Stimulated activated CD4-positive, alpha-beta T cell treated with anti-CD3 and anti-CD28 coated beads, Interleukin-4, amount 100 ng/mL, for 48 hours (primary cell): ENCODE measurements around the gene SSU72.
A peak's percentile ranks its signal among the peaks of the same experiment; 100 is the strongest.
"Not testable (repeated sequence)": the region's sequence is repeated elsewhere in the genome, so short reads cannot be mapped to it uniquely, and the experiment has no call there.

Experiments
- DNase-seq, 2 donors: peaks; one replicate each; pipeline ENCODE4 v3.0.0-alpha.2; 2020; ENCODE audit warnings: low read depth in 2 of 2

SSU72 gene

GRCh38 chr1:1542766-1543705 is 31.6 kb downstream of the SSU72 start:
- DNase-seq = no peak

GRCh38 chr1:1541956-1542765 is 32.5 kb downstream of the SSU72 start:
- no peak for DNase-seq

- DNase-seq = no peak
These were observed 33.6 kb downstream of the SSU72 start for GRCh38 chr1:1540818-1541628.

- peak; percentile 49 to 57 for DNase-seq
These were observed 34.4 kb downstream of the SSU72 start, which contains the start of gene TMEM240 for GRCh38 chr1:1540090-1540817. Gene TMEM240, minus strand, starts transcription at chr1:1540624. Its CDS starts 278 bp downstream, at chr1:1540346.

GRCh38 chr1:1539310-1540089 is 35.2 kb downstream of the SSU72 start:
- DNase-seq = no peak

- DNase-seq = no peak
These were observed 35.7 kb downstream of the SSU72 start for GRCh38 chr1:1538989-1539309.

GRCh38 chr1:1538334-1538733 is 36.3 kb downstream of the SSU72 start:
- no peak for DNase-seq

GRCh38 chr1:1537626-1538250 is 36.9 kb downstream of the SSU72 start:
- no peak for DNase-seq

GRCh38 chr1:1536938-1537546 is 37.6 kb downstream of the SSU72 start:
- no peak for DNase-seq

- DNase-seq = no peak
These were observed 38.4 kb downstream of the SSU72 start for GRCh38 chr1:1536019-1536937.

- DNase-seq = no peak
These were observed 39.3 kb downstream of the SSU72 start for GRCh38 chr1:1535201-1536018.

GRCh38 chr1:1534401-1535154 is 40.1 kb downstream of the SSU72 start:
- no peak for DNase-seq

GRCh38 chr1:1533894-1534291 is 40.8 kb downstream of the SSU72 start:
- not testable (repeated sequence) for DNase-seq

GRCh38 chr1:1533176-1533893 is 41.3 kb downstream of the SSU72 start:
- not testable (repeated sequence) for DNase-seq

- DNase-seq = no peak
These were observed 42.7 kb downstream of the SSU72 start for GRCh38 chr1:1531947-1532346.

GRCh38 chr1:1529936-1530335 is 44.7 kb downstream of the SSU72 start:
- no peak for DNase-seq
